ENCODE data around the gene LRRFIP2.
"Not testable (repeated sequence)": the region's sequence is repeated elsewhere in the genome, so short reads cannot be mapped to it uniquely, and the experiment has no call there.

The LRRFIP2 gene

DNA sequence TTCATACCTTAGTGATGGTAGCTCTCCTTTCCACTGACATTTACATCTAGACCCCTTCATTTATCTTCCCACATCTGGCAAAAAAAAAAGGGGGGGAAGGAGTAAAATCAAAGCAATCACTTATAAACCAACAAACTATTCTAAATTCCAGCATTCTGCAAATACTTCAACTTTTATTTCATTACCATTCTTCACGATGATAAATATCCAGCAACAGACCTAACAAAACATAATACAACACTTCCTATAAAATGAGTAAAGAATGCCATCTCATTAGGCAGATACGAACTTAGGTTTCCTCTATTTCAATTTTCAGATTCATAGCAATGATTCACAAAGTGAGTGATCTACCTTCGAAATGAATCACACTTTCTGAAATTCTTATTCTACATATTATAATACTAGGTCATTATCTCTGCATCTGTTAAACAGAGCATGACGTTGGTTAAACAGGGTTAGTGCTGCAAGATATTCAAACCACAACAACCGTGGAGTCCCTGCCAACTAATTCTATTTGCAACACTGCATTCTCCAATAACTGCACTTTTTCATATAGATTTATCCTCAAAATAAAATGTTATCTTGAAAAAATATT is at the start of gene LRRFIP2:
LRRFIP2 (minus strand) TSS at position 51 of the 595 bp plus-strand sequence. CDS start 25,599 bp downstream, outside the sequence.
- DNase-seq (ENCODE audit: low spot score) = no peak

- no peak for DNase-seq (ENCODE audit: low spot score)
Observed at GRCh38 chr3:37223576-37223975, 49.2 kb upstream of the LRRFIP2 start.

- peak; percentile 46 for DNase-seq (ENCODE audit: low spot score)
Observed at GRCh38 chr3:37223141-37223558, 48.8 kb upstream of the LRRFIP2 start.

DNA sequence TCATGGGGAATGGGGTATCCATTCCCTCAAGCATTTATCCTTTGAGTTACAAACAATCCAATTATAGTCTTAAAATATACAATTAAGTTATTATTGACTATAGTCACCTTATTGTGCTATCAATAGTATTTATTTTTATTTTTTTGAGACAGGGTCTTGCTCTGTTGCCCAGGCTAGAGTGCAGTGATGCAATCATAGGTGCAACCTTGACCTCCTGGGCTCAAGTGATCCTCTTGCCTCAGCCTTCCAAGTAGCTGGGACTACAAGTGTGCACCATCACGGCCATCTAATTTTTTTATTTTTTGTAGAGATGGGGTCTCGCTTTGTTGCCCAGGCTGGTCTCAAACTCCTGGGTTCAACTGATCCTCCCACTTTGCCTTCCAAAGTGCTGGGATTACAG is 48.2 kb upstream of the LRRFIP2 start:
- DNase-seq (ENCODE audit: low spot score) = not testable (repeated sequence)

- no peak for DNase-seq (ENCODE audit: low spot score)
Observed at GRCh38 chr3:37221407-37221806, 47.0 kb upstream of the LRRFIP2 start.

- no peak for DNase-seq (ENCODE audit: low spot score)
Observed at GRCh38 chr3:37219266-37219665, 44.9 kb upstream of the LRRFIP2 start.

DNA sequence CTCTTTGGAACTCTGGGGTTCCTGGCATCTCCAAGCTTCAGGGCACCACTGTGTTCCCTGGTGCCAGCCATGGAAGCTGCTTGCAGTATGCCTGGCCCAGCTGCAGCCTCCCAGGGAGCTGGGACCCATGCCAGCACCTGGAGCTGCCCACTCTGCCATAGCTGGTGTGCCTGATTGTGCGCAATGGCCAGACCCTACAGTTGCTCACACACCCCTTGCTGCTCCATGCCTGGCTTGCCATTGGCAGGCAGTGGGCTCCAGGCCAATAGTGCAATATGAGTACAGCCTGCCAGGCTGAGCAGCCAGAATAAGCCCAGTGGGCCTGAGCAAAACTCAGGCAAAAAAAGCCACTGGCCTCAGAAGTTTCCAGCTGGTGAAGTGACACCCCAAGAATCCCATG is 43.8 kb upstream of the LRRFIP2 start:
- DNase-seq (ENCODE audit: low spot score) = no peak

GRCh38 chr3:37217098-37217849 is 42.9 kb upstream of the LRRFIP2 start:
- no peak for DNase-seq (ENCODE audit: low spot score)

- DNase-seq (ENCODE audit: low spot score) = no peak
Observed at GRCh38 chr3:37216597-37217097, 42.3 kb upstream of the LRRFIP2 start.

- no peak for DNase-seq (ENCODE audit: low spot score)
Observed at GRCh38 chr3:37214076-37214475, 39.7 kb upstream of the LRRFIP2 start.

GRCh38 chr3:37210230-37210629 is 35.8 kb upstream of the LRRFIP2 start:
- DNase-seq (ENCODE audit: low spot score) = no peak

GRCh38 chr3:37208576-37208975 is 34.2 kb upstream of the LRRFIP2 start:
- DNase-seq (ENCODE audit: low spot score) = not testable (repeated sequence)

DNA sequence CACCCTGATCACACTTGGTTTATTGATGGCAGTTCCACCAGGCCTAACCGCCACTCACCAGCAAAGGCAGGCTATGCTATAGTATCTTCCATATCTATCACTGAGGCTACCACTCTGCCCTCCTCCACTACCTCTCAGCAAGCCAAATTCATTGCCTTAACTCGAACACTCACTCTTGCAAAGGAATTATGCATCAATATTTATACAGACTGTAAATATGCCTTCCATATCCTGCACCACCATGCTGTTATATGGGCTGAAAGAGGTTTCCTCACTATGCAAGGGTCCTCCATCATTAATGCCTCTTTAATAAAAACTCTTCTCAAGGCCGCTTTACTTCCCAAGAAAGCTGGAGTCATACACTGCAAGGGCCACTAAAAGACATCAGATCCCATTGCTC is 33.6 kb upstream of the LRRFIP2 start:
- DNase-seq (ENCODE audit: low spot score) = not testable (repeated sequence)

DNA sequence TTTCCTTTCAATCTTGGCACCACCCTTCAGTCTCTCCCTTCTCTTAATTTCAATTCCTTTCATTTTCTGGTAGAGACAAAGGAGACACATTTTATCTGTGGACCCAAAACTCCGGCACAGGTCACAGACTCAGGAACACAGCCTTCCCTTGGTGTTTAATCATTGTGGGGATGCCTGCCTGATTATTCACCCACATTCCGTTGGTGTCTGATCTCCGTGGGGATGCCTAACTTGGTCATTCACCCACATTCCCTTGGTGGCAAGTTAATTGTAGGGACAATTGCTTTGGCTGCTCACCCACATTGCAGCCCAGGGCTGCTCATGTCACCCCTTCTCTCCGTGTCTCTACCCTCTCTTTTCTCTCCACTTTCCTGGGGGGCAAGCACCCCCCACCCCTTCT is 31.7 kb upstream of the LRRFIP2 start:
- not testable (repeated sequence) for DNase-seq (ENCODE audit: low spot score)

GRCh38 chr3:37204314-37204713 is 29.9 kb upstream of the LRRFIP2 start:
- DNase-seq (ENCODE audit: low spot score) = no peak

GRCh38 chr3:37202035-37202434 is 27.7 kb upstream of the LRRFIP2 start:
- no peak for DNase-seq (ENCODE audit: low spot score)

GRCh38 chr3:37200141-37200540 is 25.8 kb upstream of the LRRFIP2 start:
- DNase-seq (ENCODE audit: low spot score) = no peak

GRCh38 chr3:37198996-37199395 is 24.6 kb upstream of the LRRFIP2 start:
- DNase-seq (ENCODE audit: low spot score) = no peak

DNA sequence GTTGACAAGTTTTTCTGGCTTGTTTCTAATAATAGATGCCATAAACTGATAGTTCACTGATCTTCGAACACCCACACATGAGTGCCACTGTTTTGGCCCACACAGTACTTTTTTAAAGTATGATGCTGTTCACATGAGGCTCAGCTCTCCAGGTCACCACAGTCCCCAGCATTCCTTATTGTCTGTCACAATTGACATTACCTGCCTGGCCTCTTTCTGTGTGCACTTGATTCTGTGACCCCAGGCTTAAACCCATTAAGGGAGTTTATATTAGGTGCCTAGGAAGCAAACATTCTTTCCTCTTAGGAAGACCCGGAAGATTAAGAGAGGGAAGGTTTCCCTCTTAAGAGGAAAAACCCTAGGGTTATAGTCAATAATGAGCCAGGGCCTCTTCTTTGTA is 24.2 kb upstream of the LRRFIP2 start:
- DNase-seq (ENCODE audit: low spot score) = no peak

- no peak for DNase-seq (ENCODE audit: low spot score)
Observed at GRCh38 chr3:37197810-37198371, 23.5 kb upstream of the LRRFIP2 start.

DNA sequence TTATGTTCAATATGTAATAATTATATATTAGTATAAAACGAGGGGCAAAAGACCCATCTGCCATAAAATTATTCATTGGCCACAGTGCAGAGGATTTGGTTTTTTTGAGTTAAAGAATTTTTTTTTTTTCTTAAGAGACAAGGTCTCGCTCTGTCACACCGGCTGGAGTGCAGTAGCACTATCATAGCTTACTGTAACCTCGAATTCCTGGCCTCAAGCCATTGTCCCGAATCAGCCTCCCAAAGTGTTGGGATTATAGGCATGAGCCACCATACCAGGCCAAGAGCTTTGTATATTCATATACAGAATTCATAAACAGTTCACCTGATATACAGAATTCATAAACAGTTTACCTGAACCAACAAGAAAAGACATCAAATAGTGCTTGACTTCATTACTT is 20.2 kb upstream of the LRRFIP2 start:
- DNase-seq (ENCODE audit: low spot score) = no peak

GRCh38 chr3:37190667-37191066 is 16.3 kb upstream of the LRRFIP2 start:
- DNase-seq (ENCODE audit: low spot score) = no peak

GRCh38 chr3:37189109-37189508 is 14.7 kb upstream of the LRRFIP2 start:
- DNase-seq (ENCODE audit: low spot score) = no peak
